HG02588 (cell line): ENCODE data around the gene GPR135.
A peak's percentile ranks its signal among the peaks of the same experiment; 100 is the strongest.
"Not testable (repeated sequence)": the region's sequence is repeated elsewhere in the genome, so short reads cannot be mapped to it uniquely, and the experiment has no call there.

Experiments used
- ATAC-seq: cut with Tn5 transposase; IDR thresholded peaks from one replicate; pipeline ENCODE4 v1.9.1; 2021; ENCODE audit warnings: mild to moderate bottlenecking, moderate library complexity; ENCODE audit not compliant: unreplicated experiment

Gene GPR135

GRCh38 chr14:59478540-59478939 lies 13.4 kb upstream of the GPR135 start:
- ATAC-seq: no peak

GRCh38 chr14:59475709-59476108 lies 10.5 kb upstream of the GPR135 start:
- no peak for ATAC-seq

GRCh38 chr14:59474172-59474571 lies 9.0 kb upstream of the GPR135 start:
- no peak for ATAC-seq

GRCh38 chr14:59464486-59465315 lies 479 bp downstream of the GPR135 start:
- ATAC-seq: peak; percentile 67

GRCh38 chr14:59463787-59464485 lies 1.2 kb downstream of the GPR135 start:
- ATAC-seq: no peak

GRCh38 chr14:59461891-59462290 lies 3.3 kb downstream of the GPR135 start:
- no peak for ATAC-seq

GRCh38 chr14:59460378-59460777 lies 4.8 kb downstream of the GPR135 start:
- no peak for ATAC-seq

GRCh38 chr14:59458486-59458885 lies 6.7 kb downstream of the GPR135 start:
- no peak for ATAC-seq

- no peak for ATAC-seq
Measured at GRCh38 chr14:59455411-59455810, 9.8 kb downstream of the GPR135 start.

GRCh38 chr14:59454139-59454538 lies 11.0 kb downstream of the GPR135 start:
- ATAC-seq: no peak

- ATAC-seq: no peak
Measured at GRCh38 chr14:59451849-59452248, 13.3 kb downstream of the GPR135 start.

- no peak for ATAC-seq
Measured at GRCh38 chr14:59450716-59451115, 14.5 kb downstream of the GPR135 start.

- ATAC-seq: not testable (repeated sequence)
Measured at GRCh38 chr14:59448673-59449072, 16.5 kb downstream of the GPR135 start.

GRCh38 chr14:59439256-59439965 lies 25.8 kb downstream of the GPR135 start:
- ATAC-seq: no peak

- no peak for ATAC-seq
Measured at GRCh38 chr14:59438195-59438647, 27.0 kb downstream of the GPR135 start.

- ATAC-seq: no peak
Measured at GRCh38 chr14:59435987-59436386, 29.2 kb downstream of the GPR135 start.

GRCh38 chr14:59435101-59435500 lies 30.1 kb downstream of the GPR135 start:
- ATAC-seq: no peak

- no peak for ATAC-seq
Measured at GRCh38 chr14:59429790-59430189, 35.4 kb downstream of the GPR135 start.

GRCh38 chr14:59428581-59429012 lies 36.6 kb downstream of the GPR135 start:
- no peak for ATAC-seq

- ATAC-seq: no peak
Measured at GRCh38 chr14:59427653-59428580, 37.3 kb downstream of the GPR135 start.
